ENCODE results near the gene FERMT3.

GRCh38 chr11:64186492-64187165 lies 19.9 kb upstream of the FERMT3 start:
- TF ChIP-seq L3MBTL2 (conservative IDR thresholded peaks at IDR 0.05): no peak
- TF ChIP-seq NFRKB (IDR thresholded peaks at IDR 0.05): no peak
- TF ChIP-seq TARDBP (IDR thresholded peaks at IDR 0.05): no peak
- TF ChIP-seq ZNF384 (IDR thresholded peaks at IDR 0.05): no peak
- TF ChIP-seq FOXA1 (IDR thresholded peaks at IDR 0.05): no peak
- no peak for TF ChIP-seq FOXK2 (IDR thresholded peaks at IDR 0.05)
